IPS-NIHi7 (cell line): Measurements from ENCODE around the gene IFNK.
"Not testable (repeated sequence)": the region's sequence is repeated elsewhere in the genome, so short reads cannot be mapped to it uniquely, and the experiment has no call there.

ENCODE experiments used
- DNase-seq: peaks from one replicate; pipeline ENCODE4 v3.0.0; 2012; ENCODE audit warnings: mixed read lengths; ENCODE audit errors: extremely low spot score

Gene IFNK, protein sequence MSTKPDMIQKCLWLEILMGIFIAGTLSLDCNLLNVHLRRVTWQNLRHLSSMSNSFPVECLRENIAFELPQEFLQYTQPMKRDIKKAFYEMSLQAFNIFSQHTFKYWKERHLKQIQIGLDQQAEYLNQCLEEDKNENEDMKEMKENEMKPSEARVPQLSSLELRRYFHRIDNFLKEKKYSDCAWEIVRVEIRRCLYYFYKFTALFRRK

DNA sequence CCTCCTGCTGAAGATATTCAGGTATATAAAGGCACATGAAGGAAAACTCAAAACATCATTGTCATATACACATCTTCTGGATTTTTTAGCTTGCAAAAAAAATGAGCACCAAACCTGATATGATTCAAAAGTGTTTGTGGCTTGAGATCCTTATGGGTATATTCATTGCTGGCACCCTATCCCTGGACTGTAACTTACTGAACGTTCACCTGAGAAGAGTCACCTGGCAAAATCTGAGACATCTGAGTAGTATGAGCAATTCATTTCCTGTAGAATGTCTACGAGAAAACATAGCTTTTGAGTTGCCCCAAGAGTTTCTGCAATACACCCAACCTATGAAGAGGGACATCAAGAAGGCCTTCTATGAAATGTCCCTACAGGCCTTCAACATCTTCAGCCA, at the start of gene IFNK:
IFNK (plus strand) TSS at position 55 of the 400 bp plus-strand sequence; CDS start at position 102, 47 bp downstream.
- DNase-seq = no peak

DNA sequence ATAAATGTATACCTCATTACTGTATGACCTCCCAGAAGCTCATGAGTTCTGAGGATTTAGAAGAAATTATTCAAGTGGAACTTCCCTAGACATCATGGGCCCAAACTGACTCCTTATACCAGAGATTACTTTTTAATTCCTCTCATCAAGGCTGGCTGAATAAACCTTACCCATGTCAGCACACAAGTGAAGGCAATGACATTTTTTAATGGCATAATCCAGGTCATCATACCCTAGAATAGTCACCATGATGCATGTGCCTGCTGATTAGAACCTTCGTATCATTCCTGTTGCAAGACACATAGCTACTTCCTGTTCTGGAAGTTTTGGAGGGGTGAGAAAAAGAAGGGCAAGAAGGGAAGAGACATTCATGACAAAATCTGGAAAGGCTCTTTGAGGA, 49.8 kb upstream of the IFNK start:
- DNase-seq = no peak

DNA sequence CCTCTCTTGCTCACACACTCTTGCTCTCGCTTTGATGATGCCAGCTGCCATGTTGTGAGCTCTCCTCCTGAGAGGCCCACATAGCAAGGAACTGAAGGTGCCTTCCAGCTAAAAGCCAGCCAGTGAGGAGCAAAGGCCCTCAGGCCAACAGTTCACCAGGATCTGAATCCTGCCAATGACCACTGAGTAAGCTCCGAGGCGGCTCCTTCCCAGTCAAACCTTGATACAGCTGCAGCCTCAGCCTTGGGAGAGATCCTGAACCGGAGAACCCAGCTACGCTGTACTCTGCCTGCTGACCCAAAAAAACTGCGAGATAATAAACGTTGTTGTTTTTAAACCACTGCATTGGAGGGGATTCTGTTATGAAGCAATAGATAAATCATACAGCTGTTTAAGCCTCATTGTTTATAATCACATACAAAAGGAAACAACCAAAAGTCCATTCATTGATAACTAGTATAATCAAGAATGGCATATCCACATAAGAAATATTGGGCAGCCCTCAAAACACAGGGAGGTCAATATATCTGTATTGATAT, 49.0 kb upstream of the IFNK start:
- DNase-seq = no peak

DNA sequence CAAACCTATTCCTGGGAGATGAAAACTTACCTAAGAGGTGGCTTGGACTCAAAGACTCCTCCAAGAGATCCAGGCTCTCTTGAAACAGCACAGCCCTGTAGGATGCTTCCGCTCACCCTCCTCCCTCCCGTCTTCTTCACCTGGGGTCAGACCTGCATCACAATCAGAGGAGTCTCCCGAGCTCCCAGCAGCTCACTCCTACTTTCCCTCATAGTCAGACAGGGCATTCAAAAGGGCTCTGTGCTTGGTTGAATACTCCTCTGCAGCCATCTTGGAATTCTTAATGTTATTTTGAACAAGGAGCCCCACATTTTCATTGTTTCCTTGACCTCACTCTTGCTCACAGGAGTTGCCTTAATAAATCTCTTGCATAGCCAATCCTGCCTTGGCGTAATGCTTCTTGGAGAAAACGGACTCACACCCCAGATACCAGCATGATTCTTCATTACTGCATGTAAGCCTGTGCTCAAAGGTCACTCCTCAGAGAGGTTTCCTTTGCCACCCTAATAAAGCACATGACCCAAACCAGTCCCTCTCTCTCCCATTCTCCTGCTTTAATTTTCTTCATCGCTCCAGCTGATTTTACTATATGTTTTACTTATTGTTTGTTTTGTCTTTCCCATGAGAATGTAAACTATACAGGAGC, 47.1 kb upstream of the IFNK start:
- no peak for DNase-seq

DNA sequence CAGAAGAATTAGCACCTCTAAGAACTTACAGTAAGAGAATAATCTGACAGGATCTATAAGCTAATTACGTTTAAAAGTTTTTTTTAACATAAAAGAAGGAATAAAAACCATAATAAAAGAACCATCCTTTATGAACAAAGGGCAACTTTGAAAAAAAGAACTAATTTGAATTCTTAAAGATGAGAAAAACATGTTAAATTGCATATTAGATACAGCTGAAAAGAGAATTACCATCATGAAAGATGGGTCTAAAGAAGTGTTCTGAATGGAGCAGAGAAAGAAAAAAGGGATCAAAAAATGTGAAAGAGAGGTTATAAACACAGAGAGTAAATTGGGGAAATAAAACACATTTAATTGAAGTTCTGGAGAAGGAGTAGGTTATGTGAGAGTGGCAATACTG, 45.8 kb upstream of the IFNK start:
- DNase-seq = no peak

DNA sequence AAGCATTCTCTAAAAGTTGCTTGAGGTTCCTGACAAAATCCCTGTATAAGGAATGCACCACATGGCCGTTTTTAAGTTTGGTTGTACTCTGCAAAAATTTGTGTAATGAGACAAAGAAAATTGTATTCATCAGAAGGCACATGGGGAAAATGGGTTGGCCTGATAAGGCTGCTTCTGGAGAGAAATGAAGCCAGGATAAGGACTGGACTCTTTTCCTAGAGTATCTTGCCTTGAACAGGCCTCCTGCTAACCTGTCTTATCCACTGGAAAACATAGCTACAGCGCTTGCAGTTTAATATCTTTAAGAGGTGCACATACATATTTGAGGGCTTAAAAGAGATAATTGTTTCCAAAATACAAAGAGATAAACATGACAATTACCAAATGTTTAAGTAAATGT, 41.4 kb upstream of the IFNK start:
- no peak for DNase-seq

DNA sequence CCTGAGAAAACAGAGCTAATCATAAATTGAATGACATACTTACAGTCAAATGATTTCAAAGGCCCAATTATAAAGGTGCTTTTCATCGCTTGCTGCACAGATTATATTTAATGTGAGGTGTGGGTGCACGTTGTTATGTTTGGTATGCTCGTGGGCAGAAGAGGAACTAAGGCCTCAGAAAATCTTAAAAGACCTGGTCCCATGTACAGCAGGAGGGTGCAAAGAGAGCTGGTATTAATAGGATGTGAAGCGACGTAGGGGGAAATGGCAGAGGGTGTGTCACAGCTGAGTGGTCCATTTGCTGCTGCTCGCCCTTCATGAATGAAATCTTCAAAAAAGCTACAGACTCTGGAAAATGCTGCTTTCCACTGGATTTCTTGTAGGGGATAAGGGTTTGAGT, 40.5 kb upstream of the IFNK start:
- no peak for DNase-seq

DNA sequence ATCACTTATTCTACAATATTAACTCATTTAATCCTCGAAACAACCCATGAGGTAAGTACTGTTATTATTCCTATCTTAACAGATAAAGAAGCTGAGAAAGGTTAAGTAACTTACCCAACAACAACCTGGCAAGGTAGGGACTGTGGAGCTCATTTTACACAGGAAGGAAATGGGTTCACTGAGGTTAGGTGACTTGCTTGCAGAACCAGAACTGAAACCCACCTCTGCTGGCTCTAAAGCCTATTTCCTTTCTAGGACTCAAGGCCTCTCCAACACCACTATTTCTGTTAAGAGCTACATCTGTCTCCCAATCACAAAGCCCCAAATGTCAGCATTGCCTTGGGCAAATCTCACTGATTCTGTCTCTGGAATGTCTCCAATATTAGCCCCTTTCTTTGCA, 38.9 kb upstream of the IFNK start:
- no peak for DNase-seq

DNA sequence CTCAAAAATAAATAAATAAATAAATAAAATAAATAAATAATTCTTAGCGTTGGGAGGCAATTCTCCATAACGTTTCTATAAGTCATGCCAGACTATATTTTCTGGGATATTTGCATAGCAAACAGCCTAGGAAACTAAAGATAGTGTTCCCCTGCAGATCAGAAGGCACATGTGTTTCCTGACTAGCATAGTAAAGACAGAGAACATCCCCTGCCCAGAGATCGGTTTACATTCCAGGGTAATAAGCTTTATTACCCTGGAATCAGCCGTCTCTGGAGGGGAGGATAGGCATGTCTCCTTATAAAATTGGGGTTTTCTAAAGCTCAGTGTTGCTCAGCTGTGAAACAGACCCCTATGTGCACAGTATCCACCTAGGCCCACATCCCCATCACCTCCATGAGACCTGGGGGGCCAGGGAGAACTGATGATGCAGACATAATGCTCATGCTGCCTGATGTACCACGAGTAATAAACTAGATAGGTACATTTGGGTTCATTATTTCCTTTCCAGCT, 36.9 kb upstream of the IFNK start:
- no peak for DNase-seq

DNA sequence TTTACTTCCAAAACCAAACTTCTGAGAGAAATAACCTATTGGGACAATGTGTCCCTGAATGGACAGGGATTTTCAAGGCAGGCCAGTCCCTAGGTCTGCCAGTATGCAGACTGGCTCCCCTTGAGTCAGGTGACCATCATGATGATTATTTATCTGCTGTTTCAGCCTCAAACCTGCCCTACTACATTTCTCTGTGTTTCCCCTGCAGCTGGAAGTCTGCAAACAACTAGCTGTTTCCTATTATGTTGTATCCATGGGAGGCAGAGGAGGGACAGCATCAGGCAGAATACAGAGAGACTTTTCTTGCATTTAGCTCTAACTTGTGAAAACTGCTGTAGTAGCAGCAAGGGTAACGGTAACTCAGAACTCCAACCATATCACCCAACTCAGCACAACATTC, 36.2 kb upstream of the IFNK start:
- DNase-seq = no peak

DNA sequence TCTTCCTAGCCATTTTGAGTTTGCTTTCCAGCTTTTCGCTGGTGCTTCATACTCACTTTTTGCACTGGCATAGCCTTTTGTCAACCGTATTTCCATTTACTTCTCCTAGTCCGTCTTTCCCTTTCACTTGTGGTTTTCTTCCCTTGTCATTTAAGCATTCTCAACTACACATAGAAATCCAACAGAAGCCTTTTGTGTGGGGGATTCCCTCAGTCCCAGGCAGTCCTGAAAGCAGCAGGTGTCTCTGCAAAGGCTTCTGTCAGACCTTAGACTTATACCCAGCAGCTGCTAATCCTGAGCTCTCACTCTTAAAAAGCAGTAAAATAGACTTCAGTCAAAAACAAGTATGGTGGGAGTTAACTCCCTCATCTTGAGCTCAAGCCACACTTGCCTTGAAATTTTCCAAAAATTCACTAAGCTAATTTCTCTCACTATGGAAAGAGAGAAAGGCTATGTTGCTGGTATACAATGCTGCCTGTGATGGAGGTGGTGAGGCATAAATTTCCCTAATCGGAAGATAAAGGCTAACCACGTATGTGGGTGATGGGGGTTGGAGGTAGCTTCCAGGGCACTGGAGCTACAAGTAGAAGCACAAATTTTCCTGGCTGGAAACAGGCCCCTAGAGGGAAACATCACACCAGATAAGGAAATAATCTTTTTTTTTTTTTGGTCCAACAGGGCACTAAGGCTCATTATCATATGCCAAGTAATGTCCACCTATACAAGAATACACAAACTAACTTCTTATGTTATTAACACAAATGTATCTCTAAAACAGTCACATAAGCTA, 34.8 kb upstream of the IFNK start:
- DNase-seq = no peak

DNA sequence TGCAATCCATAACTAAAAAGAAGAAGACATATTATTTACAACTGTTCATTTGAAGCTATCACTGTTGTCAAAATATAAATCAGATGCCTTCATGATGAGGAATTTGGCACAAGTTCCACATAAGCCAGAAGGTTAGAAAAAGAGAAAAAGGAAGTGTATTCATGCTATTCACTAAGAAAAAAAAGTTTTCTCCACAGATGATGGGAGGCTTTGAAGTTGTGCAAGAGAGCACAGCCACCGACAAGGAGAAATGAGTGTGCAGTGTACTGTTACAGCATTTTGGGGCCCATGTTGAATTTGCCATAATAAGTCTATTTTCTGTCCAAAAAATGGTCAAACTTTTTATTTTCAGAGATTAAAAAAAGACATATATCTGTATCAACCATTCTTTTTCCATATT, 32.9 kb upstream of the IFNK start:
- DNase-seq = no peak

DNA sequence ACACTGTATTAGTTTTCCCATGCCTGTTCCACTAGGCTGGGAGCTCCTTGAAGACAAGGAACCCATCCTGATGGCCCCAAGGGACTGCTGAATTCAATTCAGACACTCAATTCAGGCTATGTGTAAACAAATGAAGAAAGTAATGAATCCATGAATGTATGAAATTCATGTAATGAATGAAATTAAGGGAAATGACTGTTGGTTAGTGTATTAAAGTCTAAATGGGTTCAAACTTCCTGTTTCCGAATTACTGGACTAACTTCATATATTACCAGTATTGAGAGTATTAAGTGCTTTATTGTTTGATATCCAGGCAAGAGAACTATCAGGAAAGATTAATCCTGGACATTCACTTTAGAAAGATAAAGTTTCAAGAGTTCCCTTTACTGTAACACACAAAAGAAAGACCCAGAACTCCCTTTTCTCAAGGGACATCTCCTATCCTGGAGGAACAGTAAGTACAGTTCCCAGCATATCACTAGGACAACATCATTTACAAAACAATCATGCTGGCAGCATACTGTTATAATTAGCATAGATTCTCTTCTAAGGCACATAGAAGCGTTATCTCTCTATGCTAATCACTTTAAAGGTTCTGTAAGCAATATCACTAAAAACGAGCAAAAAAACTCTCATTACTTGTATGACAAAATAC, 28.5 kb upstream of the IFNK start:
- no peak for DNase-seq

DNA sequence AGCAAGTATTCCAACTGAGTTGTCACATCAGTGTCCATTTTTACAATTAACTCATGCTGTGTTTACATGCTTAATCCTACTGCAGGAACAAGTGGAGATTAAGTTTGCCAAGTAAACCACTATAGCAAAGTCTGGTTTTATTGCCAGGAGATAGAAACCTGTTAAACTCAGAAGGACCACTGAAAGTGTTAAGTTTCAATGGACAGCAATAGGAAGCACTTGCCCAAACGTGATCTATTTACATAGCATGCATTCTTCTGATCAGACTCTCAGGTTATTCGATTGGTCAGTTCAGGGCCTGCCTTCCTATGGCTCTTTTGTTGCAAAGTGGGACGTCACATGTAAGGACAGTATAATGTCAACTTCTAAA, 28.0 kb upstream of the IFNK start:
- no peak for DNase-seq

DNA sequence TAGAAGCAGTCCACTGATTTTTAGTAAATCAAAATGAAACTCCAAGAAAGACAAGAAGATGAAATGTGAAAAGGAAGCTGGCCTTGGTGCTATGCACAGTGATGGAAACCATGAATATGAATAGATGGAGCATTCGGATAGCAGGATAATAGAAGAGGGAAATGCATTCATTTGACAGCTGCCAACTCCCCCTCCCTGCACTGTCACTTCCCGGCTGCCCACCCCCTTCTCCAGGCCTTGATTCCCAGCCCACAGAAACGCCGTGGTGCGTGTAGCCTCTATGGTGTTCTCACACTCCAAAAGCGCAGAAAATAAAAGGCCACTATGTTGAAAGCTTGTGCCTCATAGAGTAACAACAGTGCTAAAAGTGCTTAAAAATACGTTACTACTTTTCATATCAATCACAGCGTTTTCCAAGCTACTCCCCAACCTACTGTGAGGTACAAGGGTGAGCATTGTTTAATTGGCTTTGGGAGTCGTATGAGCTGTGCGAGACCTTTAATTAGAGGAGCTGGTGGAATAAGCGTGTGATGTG, 26.1 kb upstream of the IFNK start:
- no peak for DNase-seq

DNA sequence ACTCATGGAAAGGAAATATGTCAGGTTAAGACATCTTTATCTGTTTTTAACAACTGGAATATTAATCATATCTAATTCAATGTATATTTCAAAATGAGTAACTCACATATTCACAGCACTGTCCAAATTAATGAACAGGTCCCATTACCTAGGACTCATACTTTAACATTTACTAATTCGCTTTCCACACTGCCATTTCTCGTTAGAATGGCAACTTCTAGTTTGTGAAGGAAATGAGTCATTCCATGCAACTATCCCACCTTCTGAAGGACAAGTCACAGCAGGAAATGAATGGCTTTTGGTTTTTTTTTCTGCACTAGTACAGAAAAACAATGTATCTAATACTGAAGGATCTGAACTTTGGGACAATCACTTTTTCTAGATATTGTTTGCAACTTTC, 24.6 kb upstream of the IFNK start:
- no peak for DNase-seq

DNA sequence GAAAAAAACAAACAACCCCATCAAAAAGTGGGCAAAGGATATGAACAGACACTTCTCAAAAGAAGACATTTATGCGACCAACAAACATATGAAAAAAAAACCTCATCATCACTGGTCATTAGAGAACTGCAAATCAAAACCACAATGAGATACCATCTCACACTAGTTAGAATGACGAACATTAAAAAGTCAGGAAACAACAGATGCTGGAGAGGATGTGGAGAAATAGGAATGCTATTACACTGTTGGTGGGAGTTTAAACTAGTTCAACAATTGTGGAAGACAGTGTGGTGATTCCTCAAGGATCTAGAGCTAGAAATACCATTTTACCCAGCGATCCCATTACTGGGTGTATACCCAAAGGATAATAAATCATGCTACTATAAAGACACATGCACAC, 23.2 kb upstream of the IFNK start:
- DNase-seq = not testable (repeated sequence)

DNA sequence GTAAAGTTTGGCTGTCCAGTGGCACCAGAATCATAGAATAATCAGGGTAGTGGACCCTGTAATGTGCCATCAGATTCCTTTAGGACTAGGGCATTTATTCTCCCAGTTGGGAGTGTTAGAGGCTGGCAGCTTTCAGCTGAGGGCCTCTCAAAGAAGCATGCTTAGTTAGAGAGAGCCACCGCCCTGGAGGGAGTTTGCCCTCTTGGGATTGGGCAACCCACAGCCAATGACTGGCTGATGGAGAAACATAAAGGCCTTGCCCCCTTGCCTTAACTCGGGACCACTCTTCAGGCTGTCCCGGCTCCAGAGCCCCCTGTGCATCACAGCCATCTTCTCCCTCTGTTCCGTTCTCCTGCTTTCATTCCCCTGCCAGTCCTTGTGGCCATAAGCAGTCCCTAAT, 20.5 kb upstream of the IFNK start:
- DNase-seq = no peak

DNA sequence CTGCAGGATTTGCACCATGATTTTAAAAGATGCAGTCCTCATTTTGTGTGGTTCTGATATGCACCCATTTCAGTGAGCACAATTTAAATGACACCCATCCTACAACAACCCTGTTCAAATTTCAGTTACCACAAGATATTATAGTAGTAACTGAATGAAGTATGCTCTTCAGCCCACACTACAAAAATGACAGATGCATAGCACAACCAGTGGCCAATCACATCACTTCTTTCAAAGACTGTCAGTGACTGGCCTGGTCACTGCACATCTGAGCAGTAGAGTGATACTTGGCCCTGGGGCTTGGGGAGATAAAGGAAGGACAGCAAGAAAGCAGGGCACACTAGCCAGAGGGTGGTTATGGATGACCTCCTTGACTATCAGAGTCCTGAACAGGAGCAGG, 19.8 kb upstream of the IFNK start:
- DNase-seq = no peak

DNA sequence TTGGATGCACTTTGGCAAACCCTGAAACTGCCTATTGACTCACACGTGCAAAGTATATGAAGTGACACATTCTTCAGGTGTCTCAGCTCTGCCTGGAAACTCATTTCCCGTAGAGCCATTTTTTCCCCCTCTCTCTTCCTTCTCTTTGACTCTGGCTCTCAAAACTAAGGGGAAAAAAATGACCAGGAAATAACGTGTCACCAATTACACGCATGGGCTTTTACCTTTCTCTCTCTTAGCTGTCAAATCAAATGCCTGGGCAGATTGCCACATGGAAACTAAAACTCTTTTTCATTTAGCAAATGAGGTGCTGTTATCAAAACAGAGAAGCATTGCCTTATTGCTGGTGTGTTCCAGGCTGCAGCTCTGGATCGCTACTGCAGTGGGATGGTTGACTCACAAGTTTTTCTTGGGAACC, 18.3 kb upstream of the IFNK start:
- no peak for DNase-seq

DNA sequence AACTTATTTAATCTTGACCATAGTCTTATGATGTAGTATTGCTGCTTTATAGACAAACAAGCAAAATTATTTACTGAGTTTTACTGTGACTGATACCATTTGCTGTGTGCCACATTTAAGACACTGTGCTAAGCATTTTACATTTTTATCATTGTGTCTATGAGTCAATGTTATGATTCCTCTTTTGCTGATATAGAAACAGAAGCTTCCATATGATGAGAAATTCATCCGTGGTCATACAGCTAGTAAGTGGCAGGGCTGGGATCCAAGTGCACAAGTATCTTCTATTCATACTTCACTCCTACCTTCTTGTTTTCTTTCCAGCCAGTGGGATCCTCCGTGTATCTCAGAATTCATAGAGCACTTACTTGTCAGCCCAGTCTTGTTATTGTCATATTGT, 17.1 kb upstream of the IFNK start:
- no peak for DNase-seq

DNA sequence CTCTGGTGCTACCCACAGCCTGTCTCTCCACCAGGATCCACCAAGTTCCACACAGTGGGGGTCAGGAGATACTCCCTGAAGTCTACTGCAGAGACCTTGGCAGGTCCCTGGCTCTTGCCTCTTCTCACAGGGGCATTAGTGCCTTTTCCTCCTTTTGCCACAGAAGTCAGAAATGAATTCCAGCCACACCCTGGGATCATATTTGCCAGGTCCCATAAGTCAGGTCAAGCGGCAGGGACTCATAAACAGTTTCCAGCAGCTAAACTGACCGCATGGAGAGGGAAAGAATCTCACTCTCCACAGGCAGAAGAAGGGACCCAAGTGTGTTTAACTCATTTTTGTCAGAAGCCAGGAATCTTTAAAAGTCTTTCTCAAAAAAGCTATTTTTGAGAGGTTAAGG, 13.3 kb upstream of the IFNK start:
- no peak for DNase-seq
